Measurements from ENCODE around the gene NUDCD3. TPM values are rescaled to one million over a fixed set of nuclear protein-coding genes. Genes with fewer than 3 reads are reported as not detected.

The NUDCD3 gene
- total RNA-seq, 4 donors from 2014 or later, result 29.7 to 66.7 (median 40.0) TPM

- no peak for TF ChIP-seq CTCF (IDR thresholded peaks at IDR 0.05; ENCODE audit: low read depth)
Observed at GRCh38 chr7:44497155-44498027, 6.9 kb upstream of the NUDCD3 start.

- no peak for TF ChIP-seq CTCF (IDR thresholded peaks at IDR 0.05; ENCODE audit: low read depth)
Observed at GRCh38 chr7:44496385-44496784, 5.9 kb upstream of the NUDCD3 start.

GRCh38 chr7:44494960-44495359 lies 4.5 kb upstream of the NUDCD3 start:
- TF ChIP-seq CTCF (IDR thresholded peaks at IDR 0.05; ENCODE audit: low read depth), result no peak

- no peak for TF ChIP-seq CTCF (IDR thresholded peaks at IDR 0.05; ENCODE audit: low read depth)
Observed at GRCh38 chr7:44491229-44491628, 771 bp upstream of the NUDCD3 start.

GRCh38 chr7:44489955-44490350 lies 505 bp downstream of the NUDCD3 start:
- TF ChIP-seq CTCF (IDR thresholded peaks at IDR 0.05; ENCODE audit: low read depth), result no peak

- TF ChIP-seq CTCF (IDR thresholded peaks at IDR 0.05; ENCODE audit: low read depth), result no peak
Observed at GRCh38 chr7:44488955-44489354, 1.5 kb downstream of the NUDCD3 start.

- no peak for TF ChIP-seq CTCF (IDR thresholded peaks at IDR 0.05; ENCODE audit: low read depth)
Observed at GRCh38 chr7:44486693-44487092, 3.8 kb downstream of the NUDCD3 start.
